ENCODE results near the gene CENPP. TPM values are rescaled to one million over a fixed set of nuclear protein-coding genes. Genes with fewer than 3 reads are reported as not detected.

Gene CENPP
- total RNA-seq, 1 experiment from 2014 or later, result 8.3 TPM

DNA sequence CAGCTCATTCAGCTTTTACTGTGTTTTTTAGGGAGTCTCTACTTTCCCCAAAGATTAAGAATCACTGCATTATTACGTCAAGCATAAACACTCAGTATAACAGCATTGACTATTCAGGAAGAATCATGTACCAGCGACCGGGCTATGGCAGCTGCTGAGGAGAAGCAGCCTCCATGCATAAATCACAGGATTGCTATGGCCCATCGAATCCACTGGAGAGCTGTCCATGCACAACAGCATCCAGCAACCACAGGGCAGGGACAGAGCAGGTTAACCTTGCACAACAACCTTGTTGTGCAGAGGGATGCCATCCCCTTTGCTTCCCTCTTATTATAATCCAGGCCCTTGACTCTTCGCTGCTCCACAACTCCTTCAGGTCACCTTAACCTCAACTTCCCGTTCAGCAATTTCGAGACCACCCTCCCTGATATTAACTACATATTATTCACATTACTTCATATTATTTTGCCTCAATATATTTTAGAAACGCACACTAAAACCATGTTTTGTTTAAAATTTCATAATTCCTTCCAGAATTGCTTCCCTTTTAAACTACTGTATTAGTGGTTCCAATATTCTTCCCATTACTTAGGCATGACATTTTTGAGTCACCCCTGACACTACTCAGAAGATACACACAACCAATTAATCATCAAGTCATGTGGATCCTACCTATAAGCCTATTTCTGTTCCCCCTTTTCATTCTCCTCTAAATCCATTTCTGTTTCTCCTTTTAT is 33.2 kb upstream of the CENPP start:
- H3K27ac ChIP-seq (ENCODE audit: low read length), result peak overlapping the region; percentile 79
- TF ChIP-seq EZH2 (IDR thresholded peaks at IDR 0.05; ENCODE audit: low read length, unreplicated experiment) (no peak), EZH2phosphoT487 (IDR thresholded peaks at IDR 0.05; ENCODE audit: borderline replicate concordance, low read length) (no peak)
- TF ChIP-seq, protein P1, sequence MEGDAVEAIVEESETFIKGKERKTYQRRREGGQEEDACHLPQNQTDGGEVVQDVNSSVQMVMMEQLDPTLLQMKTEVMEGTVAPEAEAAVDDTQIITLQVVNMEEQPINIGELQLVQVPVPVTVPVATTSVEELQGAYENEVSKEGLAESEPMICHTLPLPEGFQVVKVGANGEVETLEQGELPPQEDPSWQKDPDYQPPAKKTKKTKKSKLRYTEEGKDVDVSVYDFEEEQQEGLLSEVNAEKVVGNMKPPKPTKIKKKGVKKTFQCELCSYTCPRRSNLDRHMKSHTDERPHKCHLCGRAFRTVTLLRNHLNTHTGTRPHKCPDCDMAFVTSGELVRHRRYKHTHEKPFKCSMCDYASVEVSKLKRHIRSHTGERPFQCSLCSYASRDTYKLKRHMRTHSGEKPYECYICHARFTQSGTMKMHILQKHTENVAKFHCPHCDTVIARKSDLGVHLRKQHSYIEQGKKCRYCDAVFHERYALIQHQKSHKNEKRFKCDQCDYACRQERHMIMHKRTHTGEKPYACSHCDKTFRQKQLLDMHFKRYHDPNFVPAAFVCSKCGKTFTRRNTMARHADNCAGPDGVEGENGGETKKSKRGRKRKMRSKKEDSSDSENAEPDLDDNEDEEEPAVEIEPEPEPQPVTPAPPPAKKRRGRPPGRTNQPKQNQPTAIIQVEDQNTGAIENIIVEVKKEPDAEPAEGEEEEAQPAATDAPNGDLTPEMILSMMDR (conservative IDR thresholded peaks at IDR 0.05; ENCODE audit: low read depth, low read length), result no peak
- H4K20me1 ChIP-seq (ENCODE audit: low read length), result peaks cover 24% of the 10 kb centered on the region
- ATAC-seq (peak; percentile 33; the same call in 1 of the 2 replicates), DNase-seq (peak; percentile 36)
- H3K9ac ChIP-seq (ENCODE audit: low read length), result peak overlapping the region; percentile 99
- H3F3A ChIP-seq (ENCODE audit: low read length, unreplicated experiment), result no peaks in the 10 kb centered on the region
- H3K27me3 ChIP-seq (ENCODE audit: low read length), result no peaks in the 10 kb centered on the region
- ChIA-PET CTCF (interaction anchor here (0.5 kb wide), 1 partner anchor 1876 kb away, joined by 5 read pairs; no protein-coding TSS in a partner anchor), POLR2A (ENCODE audit: unreplicated experiment) (interaction anchor here (0.7 kb wide), 2 partner anchors 18 to 55 kb away, joined by 3 to 4 read pairs; no protein-coding TSS in a partner anchor)
- H3K4me3 ChIP-seq (ENCODE audit: low read length), result peak overlapping the region; percentile 93
- H3K4me2 ChIP-seq (ENCODE audit: low read length), result peak overlapping the region; percentile 99
- peaks cover 21% of the 10 kb centered on the region for H3K4me1 ChIP-seq (ENCODE audit: insufficient read depth, low read length)
- BruUV-seq (replicated peaks), result no TSS peak
- H2AFZ ChIP-seq (ENCODE audit: low read length), result peak overlapping the region; percentile 73
- no peaks in the 10 kb centered on the region for H3K9me2 ChIP-seq (replicated peaks; ENCODE audit: low read length)
- intact Hi-C loops (cut with micrococcal nuclease), result no loop called here
- peaks cover 28% of the 10 kb centered on the region; the same call in 1 of the 2 replicates for H3K36me3 ChIP-seq (ENCODE audit: low read depth, low read length)
- H3K9me3 ChIP-seq (ENCODE audit: low read length), result no peaks in the 10 kb centered on the region
- H3K79me2 ChIP-seq (ENCODE audit: low read length), result peaks cover 68% of the 10 kb centered on the region

DNA sequence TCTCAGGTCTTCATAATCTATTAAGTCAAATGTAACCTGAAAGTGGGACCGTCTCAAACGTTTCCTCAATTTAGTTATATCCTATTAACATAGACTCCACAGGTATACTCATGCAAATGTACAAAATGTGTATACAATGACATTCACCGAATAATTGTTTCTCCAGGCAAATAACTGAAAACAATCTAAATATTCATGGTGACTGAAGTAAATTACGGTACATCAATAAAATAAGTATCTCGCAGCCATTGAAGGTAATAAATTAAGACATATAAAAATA is 32.7 kb upstream of the CENPP start:
- DNase-seq, result no peak
- intact Hi-C loops (cut with micrococcal nuclease), result no loop called here
- ChIA-PET CTCF (no interaction called here), POLR2A (ENCODE audit: unreplicated experiment) (no interaction called here)
- Histone ChIP-seq H3K4me1 (ENCODE audit: insufficient read depth, low read length) (peaks cover 21% of the 10 kb centered on the region), H3K9me3 (ENCODE audit: low read length) (no peaks in the 10 kb centered on the region), H3F3A (ENCODE audit: low read length, unreplicated experiment) (no peaks in the 10 kb centered on the region), H3K79me2 (ENCODE audit: low read length) (peaks cover 63% of the 10 kb centered on the region), H2AFZ (ENCODE audit: low read length) (peak overlapping the region; percentile 73), H4K20me1 (ENCODE audit: low read length) (peaks cover 24% of the 10 kb centered on the region), H3K9me2 (replicated peaks; ENCODE audit: low read length) (no peaks in the 10 kb centered on the region), H3K27me3 (ENCODE audit: low read length) (no peaks in the 10 kb centered on the region), H3K27ac (ENCODE audit: low read length) (peak overlapping the region; percentile 79), H3K4me2 (ENCODE audit: low read length) (peak overlapping the region; percentile 99), H3K36me3 (ENCODE audit: low read depth, low read length) (peaks cover 28% of the 10 kb centered on the region; the same call in 1 of the 2 replicates), H3K4me3 (ENCODE audit: low read length) (peak overlapping the region; percentile 93), H3K9ac (ENCODE audit: low read length) (peak overlapping the region; percentile 99)
- no peak for ATAC-seq
- BruUV-seq (replicated peaks), result TSS peak; percentile 70
- TF ChIP-seq, protein P1 (conservative IDR thresholded peaks at IDR 0.05; ENCODE audit: low read depth, low read length), result no peak
- TF ChIP-seq EZH2phosphoT487 (IDR thresholded peaks at IDR 0.05; ENCODE audit: borderline replicate concordance, low read length) (no peak), EZH2 (IDR thresholded peaks at IDR 0.05; ENCODE audit: low read length, unreplicated experiment) (no peak)

All from PC-3 (cell line).